HUES64 (cell line): ENCODE measurements around the gene RNF222.
A peak's percentile ranks its signal among the peaks of the same experiment; 100 is the strongest.
"Not testable (repeated sequence)": the region's sequence is repeated elsewhere in the genome, so short reads cannot be mapped to it uniquely, and the experiment has no call there.

Experiments
- H3K27ac ChIP-seq: 2 replicates; pipeline ENCODE4 v1.7.0; 2013; ENCODE audit warnings: low read depth, low read length, inconsistent platforms
- H3K27me3 ChIP-seq: 2 replicates; pipeline ENCODE4 v1.6.1; 2013; ENCODE audit warnings: mild to moderate bottlenecking, low read length; ENCODE audit not compliant: insufficient read depth
- H3K36me3 ChIP-seq: 2 replicates; pipeline ENCODE4 v1.6.1; 2013; ENCODE audit warnings: mild to moderate bottlenecking, low read length; ENCODE audit not compliant: insufficient read depth
- H3K4me1 ChIP-seq: 2 replicates; pipeline ENCODE4 v1.6.1; 2013; ENCODE audit warnings: mild to moderate bottlenecking, low read length, moderate library complexity; ENCODE audit not compliant: insufficient read depth
- H3K4me3 ChIP-seq: 2 replicates; pipeline ENCODE4 v1.5.1; 2013; ENCODE audit warnings: mild to moderate bottlenecking, low read length, moderate library complexity
- H3K9ac ChIP-seq: 2 replicates; pipeline ENCODE4 v1.6.1; 2013; ENCODE audit warnings: mild to moderate bottlenecking, low read depth, low read length
- H3K9me3 ChIP-seq: 2 replicates; pipeline ENCODE4 v1.6.1; 2013; ENCODE audit warnings: low read depth, low read length; ENCODE audit not compliant: insufficient read depth
- WGBS: fragments of 150-250, 120-280 bp; methylation state at CpG from one replicate; pipeline ENCODE4 v1.1.7; 2013; ENCODE audit warnings: missing lambda C conversion rate; 5-methylcytosine and 5-hydroxymethylcytosine counted together

RNF222 gene

GRCh38 chr17:8362651-8363332 lies 34.8 kb downstream of the RNF222 start:
- 93% methylated on average over 4 of the region's 4 CpGs for WGBS
- peaks cover 22% of the 10 kb centered on the region for H3K4me1 ChIP-seq
- no peak overlapping the region for H3K9ac ChIP-seq
- H3K27me3 ChIP-seq: no peaks in the 10 kb centered on the region
- H3K36me3 ChIP-seq: no peaks in the 10 kb centered on the region
- no peak overlapping the region for H3K4me3 ChIP-seq
- no peak overlapping the region for H3K27ac ChIP-seq
- H3K9me3 ChIP-seq: no peaks in the 10 kb centered on the region

- 0 out of 2 replicates have a peak overlapping the region, but pooled peaks have one; percentile 17 for H3K27ac ChIP-seq
- H3K27me3 ChIP-seq: no peaks in the 10 kb centered on the region
- H3K9ac ChIP-seq: no peak overlapping the region
- no peaks in the 10 kb centered on the region for H3K9me3 ChIP-seq
- no peak overlapping the region for H3K4me3 ChIP-seq
- H3K36me3 ChIP-seq: no peaks in the 10 kb centered on the region
- WGBS: 58% methylated on average over 3 of the region's 3 CpGs
- H3K4me1 ChIP-seq: peaks cover 22% of the 10 kb centered on the region
Measured at GRCh38 chr17:8360751-8361150, 36.9 kb downstream of the RNF222 start.

- Histone ChIP-seq H3K27ac (0 out of 2 replicates have a peak overlapping the region, but pooled peaks have one; percentile 17), H3K36me3 (no peaks in the 10 kb centered on the region), H3K9me3 (no peaks in the 10 kb centered on the region), H3K27me3 (no peaks in the 10 kb centered on the region), H3K4me1 (peaks cover 22% of the 10 kb centered on the region), H3K4me3 (no peak overlapping the region), H3K9ac (peak overlapping the region; percentile 19; the same call in 1 of the 2 replicates)
- WGBS: 55% methylated on average over 3 of the region's 3 CpGs
Measured at GRCh38 chr17:8360260-8360659, 37.4 kb downstream of the RNF222 start.

- H3K27ac ChIP-seq: peak overlapping the region; percentile 4; the same call in 1 of the 2 replicates
- no peaks in the 10 kb centered on the region for H3K9me3 ChIP-seq
- no peak overlapping the region for H3K4me3 ChIP-seq
- H3K4me1 ChIP-seq: peaks cover 22% of the 10 kb centered on the region
- WGBS: 67% methylated on average over 5 of the region's 5 CpGs
- no peaks in the 10 kb centered on the region for H3K27me3 ChIP-seq
- H3K36me3 ChIP-seq: no peaks in the 10 kb centered on the region
- H3K9ac ChIP-seq: no peak overlapping the region
Measured at GRCh38 chr17:8359769-8360168, 37.9 kb downstream of the RNF222 start.

GRCh38 chr17:8357910-8358309 lies 39.7 kb downstream of the RNF222 start:
- Histone ChIP-seq H3K9ac (no peak overlapping the region), H3K4me3 (no peak overlapping the region), H3K36me3 (no peaks in the 10 kb centered on the region), H3K27me3 (no peaks in the 10 kb centered on the region), H3K4me1 (peaks cover 31% of the 10 kb centered on the region), H3K9me3 (no peaks in the 10 kb centered on the region), H3K27ac (no peak overlapping the region)
- WGBS: 87% methylated on average over 3 of the region's 3 CpGs

GRCh38 chr17:8354236-8354635 lies 43.4 kb downstream of the RNF222 start:
- H3K9ac ChIP-seq: no peak overlapping the region
- H3K4me1 ChIP-seq: peaks cover 12% of the 10 kb centered on the region
- WGBS: 84% methylated on average over 7 of the region's 8 CpGs
- no peaks in the 10 kb centered on the region for H3K9me3 ChIP-seq
- no peak overlapping the region for H3K4me3 ChIP-seq
- no peaks in the 10 kb centered on the region for H3K36me3 ChIP-seq
- H3K27me3 ChIP-seq: no peaks in the 10 kb centered on the region
- no peak overlapping the region for H3K27ac ChIP-seq

GRCh38 chr17:8353736-8354135 lies 43.9 kb downstream of the RNF222 start:
- 82% methylated on average over 7 of the region's 7 CpGs for WGBS
- H3K4me3 ChIP-seq: no peak overlapping the region
- no peaks in the 10 kb centered on the region for H3K36me3 ChIP-seq
- peaks cover 9% of the 10 kb centered on the region; the same call in 1 of the 2 replicates for H3K4me1 ChIP-seq
- H3K27ac ChIP-seq: no peak overlapping the region
- H3K27me3 ChIP-seq: no peaks in the 10 kb centered on the region
- H3K9ac ChIP-seq: no peak overlapping the region
- H3K9me3 ChIP-seq: no peaks in the 10 kb centered on the region

- WGBS: 88% methylated on average over 7 of the region's 7 CpGs
- Histone ChIP-seq H3K27ac (no peak overlapping the region), H3K4me3 (no peak overlapping the region), H3K36me3 (no peaks in the 10 kb centered on the region), H3K4me1 (peaks cover 9% of the 10 kb centered on the region; the same call in 1 of the 2 replicates), H3K9ac (no peak overlapping the region), H3K27me3 (no peaks in the 10 kb centered on the region), H3K9me3 (no peaks in the 10 kb centered on the region)
Measured at GRCh38 chr17:8350339-8350738, 47.3 kb downstream of the RNF222 start.

GRCh38 chr17:8347001-8347400 lies 50.6 kb downstream of the RNF222 start:
- H3K4me1 ChIP-seq, H3K27ac ChIP-seq, H3K4me3 ChIP-seq, H3K27me3 ChIP-seq, H3K36me3 ChIP-seq, H3K9ac ChIP-seq, H3K9me3 ChIP-seq: not testable (repeated sequence)
- 95% methylated on average over 25 of the region's 25 CpGs for WGBS

- peaks cover 9% of the 10 kb centered on the region for H3K4me1 ChIP-seq
- no peaks in the 10 kb centered on the region for H3K36me3 ChIP-seq
- 94% methylated on average over 4 of the region's 5 CpGs for WGBS
- no peak overlapping the region for H3K4me3 ChIP-seq
- H3K9ac ChIP-seq: no peak overlapping the region
- no peak overlapping the region for H3K27ac ChIP-seq
- H3K9me3 ChIP-seq: no peaks in the 10 kb centered on the region
- no peaks in the 10 kb centered on the region for H3K27me3 ChIP-seq
Measured at GRCh38 chr17:8345951-8346665, 51.5 kb downstream of the RNF222 start.

GRCh38 chr17:8345052-8345690 lies 52.5 kb downstream of the RNF222 start:
- Histone ChIP-seq H3K36me3 (no peaks in the 10 kb centered on the region), H3K27ac (no peak overlapping the region), H3K4me3 (no peak overlapping the region), H3K9me3 (no peaks in the 10 kb centered on the region), H3K27me3 (no peaks in the 10 kb centered on the region), H3K4me1 (peaks cover 10% of the 10 kb centered on the region), H3K9ac (no peak overlapping the region)
- WGBS: 80% methylated on average over 6 of the region's 6 CpGs
